Measurements from ENCODE around the gene SLC13A5. TPM values are rescaled to one million over a fixed set of nuclear protein-coding genes. Genes with fewer than 3 reads are reported as not detected.

Gene SLC13A5
- total RNA-seq, 1 donor from 2014 or later: not detected

DNA sequence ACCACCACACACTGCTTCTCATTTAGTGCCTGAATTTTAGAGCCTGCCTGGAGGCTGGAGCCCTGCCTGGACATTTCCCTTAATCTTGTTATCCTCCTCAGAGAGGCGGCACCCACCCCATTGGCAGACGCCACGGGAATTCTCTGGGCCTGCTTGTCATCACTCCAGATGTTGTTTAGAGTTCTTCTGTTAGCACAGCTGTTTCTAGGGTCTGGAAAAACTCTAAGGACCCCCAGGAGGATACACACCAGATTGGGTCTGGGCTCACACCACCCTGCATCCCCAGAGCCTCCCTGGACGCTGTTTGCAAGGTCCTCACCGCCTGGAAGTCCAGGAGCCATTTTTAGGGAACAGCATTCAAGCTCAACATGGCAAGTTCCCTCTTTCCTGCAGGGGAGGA lies 42.1 kb upstream of the SLC13A5 start:
- Histone ChIP-seq H3K27me3 (ENCODE audit: low read depth) (no peaks in the 10 kb centered on the region), H3K36me3 (peaks cover 15% of the 10 kb centered on the region), H3K9me3 (no peaks in the 10 kb centered on the region), H3K4me1 (peaks cover 57% of the 10 kb centered on the region), H3K4me3 (peak overlapping the region; percentile 73), H3K27ac (peak overlapping the region; percentile 84)
- intact Hi-C loops (cut with DNase I): no loop called here
- no peak for TF ChIP-seq CTCF (IDR thresholded peaks at IDR 0.05)
- DNase-seq: no peak
- ATAC-seq: peak; percentile 3 to 8

DNA sequence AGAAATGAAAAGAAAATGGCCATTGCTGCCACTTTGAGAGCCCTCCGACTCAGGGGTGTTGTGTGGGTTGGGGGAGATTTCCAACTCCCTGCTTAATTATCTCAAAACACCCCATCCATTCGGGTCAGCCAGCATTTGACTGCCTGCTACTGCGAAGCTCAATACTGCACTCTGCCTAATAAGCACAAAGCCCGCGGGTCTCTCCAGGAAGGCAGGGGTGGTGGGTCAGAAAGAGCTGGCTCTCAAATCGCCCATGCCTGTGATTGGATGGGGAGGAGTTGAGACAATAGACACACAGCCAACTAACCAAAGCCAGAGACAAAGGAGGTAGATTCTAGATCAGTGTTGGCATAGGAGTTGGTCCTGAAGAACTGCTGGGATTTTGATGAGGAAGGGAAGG lies 40.4 kb upstream of the SLC13A5 start:
- H3K36me3 ChIP-seq: no peaks in the 10 kb centered on the region
- intact Hi-C loops (cut with DNase I): no loop called here
- no peak for TF ChIP-seq CTCF (IDR thresholded peaks at IDR 0.05)
- H3K27ac ChIP-seq: peak overlapping the region; percentile 86
- H3K27me3 ChIP-seq (ENCODE audit: low read depth): no peaks in the 10 kb centered on the region
- ATAC-seq (no peak), DNase-seq (no peak)
- no peak overlapping the region for H3K4me3 ChIP-seq
- H3K9me3 ChIP-seq: no peaks in the 10 kb centered on the region
- peaks cover 57% of the 10 kb centered on the region for H3K4me1 ChIP-seq

- intact Hi-C loops (cut with DNase I): no loop called here
- no peak overlapping the region for H3K4me3 ChIP-seq
- peak; percentile 66 to 72 for ATAC-seq
- no peaks in the 10 kb centered on the region for H3K36me3 ChIP-seq
- no peaks in the 10 kb centered on the region for H3K27me3 ChIP-seq (ENCODE audit: low read depth)
- DNase-seq: peak; percentile 56
- H3K9me3 ChIP-seq: no peaks in the 10 kb centered on the region
- peaks cover 56% of the 10 kb centered on the region for H3K4me1 ChIP-seq
- TF ChIP-seq CTCF (IDR thresholded peaks at IDR 0.05): no peak
- H3K27ac ChIP-seq: peak overlapping the region; percentile 86
Observed at GRCh38 chr17:6753006-6753445, 39.9 kb upstream of the SLC13A5 start.

GRCh38 chr17:6752068-6752909 lies 39.1 kb upstream of the SLC13A5 start:
- H3K27me3 ChIP-seq (ENCODE audit: low read depth): no peaks in the 10 kb centered on the region
- intact Hi-C loops (cut with DNase I): no loop called here
- DNase-seq (no peak), ATAC-seq (peak; percentile 70 to 77)
- H3K36me3 ChIP-seq: no peaks in the 10 kb centered on the region
- TF ChIP-seq CTCF (IDR thresholded peaks at IDR 0.05): no peak
- peak overlapping the region; percentile 86 for H3K27ac ChIP-seq
- no peaks in the 10 kb centered on the region for H3K9me3 ChIP-seq
- no peak overlapping the region for H3K4me3 ChIP-seq
- H3K4me1 ChIP-seq: peaks cover 49% of the 10 kb centered on the region

GRCh38 chr17:6749519-6749918 lies 36.4 kb upstream of the SLC13A5 start:
- no peak for ATAC-seq
- no peak for TF ChIP-seq CTCF (IDR thresholded peaks at IDR 0.05)
- Histone ChIP-seq H3K4me1 (peaks cover 27% of the 10 kb centered on the region), H3K4me3 (no peak overlapping the region), H3K36me3 (no peaks in the 10 kb centered on the region), H3K27me3 (ENCODE audit: low read depth) (no peaks in the 10 kb centered on the region), H3K9me3 (no peaks in the 10 kb centered on the region), H3K27ac (no peak overlapping the region)
- DNase-seq: no peak
- intact Hi-C loops (cut with DNase I): no loop called here
